ENCODE measurements around the gene FLVCR1. TPM values are rescaled to one million over a fixed set of nuclear protein-coding genes. Genes with fewer than 3 reads are reported as not detected.

FLVCR1 gene
- total and polyA plus RNA-seq, 9 of the 15 experiments (the other 6 are each of a cell fraction or from before 2014, with no cell fraction given): 5.2 to 18.0 (median 12.5) TPM

- CTCF ChIA-PET (ENCODE audit: low intra/inter-chr PET ratio): no interaction called here
- Histone ChIP-seq H4K20me1 (replicated peaks; ENCODE audit: control insufficient read depth, insufficient read depth, low read length) (no peaks in the 10 kb centered on the region), H3K36me3 (ENCODE audit: control insufficient read depth, insufficient read depth, low read length) (no peaks in the 10 kb centered on the region), H3K4me3 (no peak overlapping the region), H3K27ac (ENCODE audit: extremely low read depth, low read depth, low read length) (no peak overlapping the region), H3K4me1 (replicated peaks in 1 of 2; ENCODE audit: control insufficient read depth in 2 of 2, insufficient read depth in 2 of 2, low read length in 2 of 2) (peaks cover 0 to 3% of the 10 kb centered on the region in 2 experiments; a peak in 1 of 5 replicates), H3K79me2 (ENCODE audit: control insufficient read depth, insufficient read depth, low read length) (no peaks in the 10 kb centered on the region), H3K27me3 (ENCODE audit: control insufficient read depth in 2 of 2, insufficient read depth in 2 of 2, low read length in 2 of 2) (peaks cover 13 to 15% of the 10 kb centered on the region in 2 experiments; a peak in 4 of 5 replicates), H3K9me1 (ENCODE audit: control insufficient read depth, insufficient read depth, low read length) (no peaks in the 10 kb centered on the region), H3K9ac (ENCODE audit: insufficient read depth in 1 of 2, low read depth in 2 of 2, low read length in 2 of 2) (no peak overlapping the region), H3K9me3 (replicated peaks; ENCODE audit: control insufficient read depth, insufficient read depth, low read depth, low read length) (no peaks in the 10 kb centered on the region), H2AFZ (ENCODE audit: low read depth, low read length) (no peak overlapping the region), H3K4me2 (ENCODE audit: insufficient read depth, low read length) (no peak overlapping the region)
- POLR2A ChIA-PET: interaction anchor here (0.6 kb wide), 1 partner anchor 62 kb away, joined by 4 read pairs; no protein-coding TSS in a partner anchor
- in situ Hi-C loops (cut with MboI) (no loop called here), intact Hi-C loops (cut with micrococcal nuclease) (no loop called here)
- no peak for ATAC-seq
- peak; percentile 42 for FAIRE-seq
- DNase-seq (ENCODE audit: extremely low read depth in 1 of 4, low spot score in 3 of 4): no peak
- BruUV-seq (replicated peaks): no TSS peak
- 10% methylated on average over 1 of the region's 1 CpG for WGBS (ENCODE audit: insufficient coverage, low coverage, missing lambda C conversion rate)
- TF ChIP-seq HNRNPL (IDR thresholded peaks at IDR 0.05; ENCODE audit: low read depth, low read length) (no peak), SAFB (IDR thresholded peaks at IDR 0.05; ENCODE audit: borderline replicate concordance, low read depth, low read length) (no peak), MCM3 (IDR thresholded peaks at IDR 0.05) (no peak), CBFA2T3 (IDR thresholded peaks at IDR 0.05) (peak; percentile 26; the same call in 1 of the 2 replicates), ZNF134 (CRISPR knock-in tag; conservative IDR thresholded peaks at IDR 0.05) (no peak), ETV1 (tag; conservative IDR thresholded peaks at IDR 0.05; ENCODE audit: low read depth) (no peak), YY1 (IDR thresholded peaks at IDR 0.05; ENCODE audit: borderline replicate concordance in 1 of 3, control insufficient read depth in 1 of 3, extremely low read depth in 1 of 3, insufficient read depth in 3 of 3, insufficient read length in 1 of 3, insufficient replicate concordance in 2 of 3, low read depth in 1 of 3, low read length in 2 of 3) (no peak), STAT5B (CRISPR knock-in tag; IDR thresholded peaks at IDR 0.05) (no peak), BRD9 (IDR thresholded peaks at IDR 0.05; ENCODE audit: low read depth, partially characterized antibody) (no peak), BHLHE40 (IDR thresholded peaks at IDR 0.05; ENCODE audit: low read length) (no peak), ZNF431 (CRISPR knock-in tag; IDR thresholded peaks at IDR 0.05) (no peak), KDM1A (IDR thresholded peaks at IDR 0.05) (peak in 1 of 2 experiments; percentile 16; a peak in 1 of 4 replicates), MLLT1 (IDR thresholded peaks at IDR 0.05) (no peak), MTA3 (IDR thresholded peaks at IDR 0.05; ENCODE audit: borderline replicate concordance) (no peak), GATAD2B (IDR thresholded peaks at IDR 0.05; ENCODE audit: borderline replicate concordance) (no peak), GABPB2 (CRISPR knock-in tag; conservative IDR thresholded peaks at IDR 0.05) (no peak), BCOR (IDR thresholded peaks at IDR 0.05) (no peak), SMARCC2 (IDR thresholded peaks at IDR 0.05; ENCODE audit: low read depth) (no peak), GTF2A2 (tag; IDR thresholded peaks at IDR 0.05) (no peak), SP1 (CRISPR knock-in tag; IDR thresholded peaks at IDR 0.05) (no peak), NFYB (IDR thresholded peaks at IDR 0.05; ENCODE audit: extremely low read depth, insufficient read length) (no peak), ZNF239 (CRISPR knock-in tag; IDR thresholded peaks at IDR 0.05) (no peak), NRF1 (conservative IDR thresholded peaks at IDR 0.05 in 1 of 2, IDR thresholded peaks at IDR 0.05 in 1 of 2) (no peak), ZNF512 (tag; IDR thresholded peaks at IDR 0.05) (0 out of 2 replicates have a peak, but pooled peaks have one; percentile 14)
Observed at GRCh38 chr1:212941452-212941851, 83.4 kb downstream of the FLVCR1 start.
